HG03565 (cell line): ENCODE measurements around the gene FADD.
"Not testable (repeated sequence)": the region's sequence is repeated elsewhere in the genome, so short reads cannot be mapped to it uniquely, and the experiment has no call there.

Experiments used
- ATAC-seq: cut with Tn5 transposase; IDR thresholded peaks from one replicate; pipeline ENCODE4 v1.9.1; 2021; ENCODE audit warnings: mild to moderate bottlenecking, moderate library complexity; ENCODE audit not compliant: unreplicated experiment

The FADD gene

DNA sequence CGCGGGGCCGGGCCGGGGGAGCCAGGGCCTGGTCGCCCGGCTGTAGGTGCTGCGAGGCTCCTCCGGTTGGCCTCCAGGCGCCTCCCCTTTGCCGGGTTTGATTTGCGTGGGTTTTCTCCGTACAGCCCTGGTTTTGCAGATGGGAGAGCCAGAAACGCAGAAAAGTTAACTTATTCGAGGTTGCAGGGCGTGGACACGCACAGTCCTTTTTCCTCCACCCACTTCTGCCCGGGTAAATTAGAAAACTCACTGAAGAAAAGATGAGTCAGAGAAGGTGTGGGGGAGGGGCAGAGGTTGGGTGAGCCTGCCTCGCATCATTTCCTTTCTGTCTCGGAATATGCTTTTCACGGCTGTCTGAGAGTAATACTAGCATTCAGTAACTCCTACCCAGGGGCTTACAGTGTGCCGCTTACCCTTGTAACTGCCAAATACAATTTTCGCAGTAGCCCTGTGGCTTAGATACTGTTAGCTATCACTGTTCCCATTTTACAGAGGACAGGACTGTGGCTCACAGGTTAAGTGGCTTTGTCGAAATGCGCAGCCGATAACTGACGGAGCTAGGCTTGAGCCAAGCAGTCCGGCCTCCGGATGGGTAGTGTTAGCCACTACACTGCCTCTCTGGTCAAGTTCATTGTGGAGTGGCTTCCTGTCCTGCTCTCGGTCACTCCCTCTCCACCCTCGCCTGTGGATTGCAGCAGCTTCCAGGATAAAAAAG is 812 bp downstream of the FADD start:
- ATAC-seq: peak; percentile 9

DNA sequence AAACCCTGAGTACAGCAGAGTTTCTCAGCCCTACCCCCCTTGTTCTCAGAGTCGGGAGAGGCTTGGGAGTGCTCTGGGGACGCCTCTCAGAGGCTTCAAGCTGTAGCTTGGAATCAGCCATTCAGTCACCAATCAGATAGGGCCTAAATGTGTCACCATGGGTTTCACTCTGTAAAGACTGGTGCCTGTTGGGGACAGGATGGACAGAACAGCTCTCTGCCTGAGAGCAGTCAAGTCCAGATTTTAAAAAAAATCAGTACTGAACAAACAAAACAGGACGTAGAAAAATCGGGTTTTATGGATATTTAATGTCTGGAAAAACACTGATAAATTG is 1.3 kb downstream of the FADD start:
- no peak for ATAC-seq

DNA sequence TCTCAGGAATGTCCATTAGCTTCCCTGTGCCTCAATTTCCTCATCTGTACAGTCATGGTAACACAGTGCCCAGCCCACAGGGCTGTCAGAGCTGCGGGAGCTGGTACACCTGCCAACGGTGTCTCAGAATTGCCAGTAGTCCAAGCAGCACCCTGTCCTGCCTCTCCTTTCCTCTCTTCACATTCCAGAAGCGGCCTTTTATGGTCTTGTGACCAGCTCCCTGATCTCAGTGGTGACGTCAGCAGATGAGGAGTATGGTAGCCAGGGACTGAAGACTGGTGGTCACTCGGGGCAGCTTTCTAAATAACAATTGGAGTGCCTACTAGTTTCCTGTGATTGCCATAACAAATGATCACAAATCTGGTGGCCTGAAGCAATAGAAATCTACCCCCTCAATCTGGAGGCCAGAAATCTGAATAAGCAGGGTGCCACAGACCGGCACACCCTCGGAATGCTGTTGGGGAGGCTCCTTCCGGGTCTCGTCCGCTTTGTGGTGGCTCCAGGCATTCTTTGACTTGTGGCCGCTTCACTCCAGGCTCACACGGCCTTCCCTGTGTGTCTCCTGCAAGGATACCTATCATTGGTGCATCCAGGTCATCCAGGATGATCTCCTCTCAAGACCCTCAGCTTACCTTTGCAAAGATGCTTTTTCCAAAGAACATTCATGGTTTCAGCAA is 2.1 kb downstream of the FADD start:
- no peak for ATAC-seq

DNA sequence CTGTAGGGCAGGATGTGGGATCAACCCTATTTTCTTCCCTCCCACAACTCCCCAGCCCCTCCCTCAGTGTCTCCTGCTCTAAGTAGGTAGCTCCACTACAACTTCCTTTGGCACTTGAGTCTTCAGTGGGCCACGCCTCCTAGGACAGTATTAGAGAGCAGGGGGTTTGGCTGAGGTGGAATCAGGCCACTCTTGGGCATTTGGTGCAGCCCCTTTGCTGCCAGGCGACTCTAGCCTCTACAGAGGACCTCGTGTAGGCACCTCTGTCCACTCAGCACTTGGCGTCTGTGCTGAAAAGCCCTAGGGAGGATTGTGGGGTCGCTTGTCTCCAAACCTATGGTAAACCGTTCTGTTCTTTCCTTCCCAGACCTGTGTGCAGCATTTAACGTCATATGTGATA is 2.7 kb downstream of the FADD start:
- ATAC-seq: no peak

DNA sequence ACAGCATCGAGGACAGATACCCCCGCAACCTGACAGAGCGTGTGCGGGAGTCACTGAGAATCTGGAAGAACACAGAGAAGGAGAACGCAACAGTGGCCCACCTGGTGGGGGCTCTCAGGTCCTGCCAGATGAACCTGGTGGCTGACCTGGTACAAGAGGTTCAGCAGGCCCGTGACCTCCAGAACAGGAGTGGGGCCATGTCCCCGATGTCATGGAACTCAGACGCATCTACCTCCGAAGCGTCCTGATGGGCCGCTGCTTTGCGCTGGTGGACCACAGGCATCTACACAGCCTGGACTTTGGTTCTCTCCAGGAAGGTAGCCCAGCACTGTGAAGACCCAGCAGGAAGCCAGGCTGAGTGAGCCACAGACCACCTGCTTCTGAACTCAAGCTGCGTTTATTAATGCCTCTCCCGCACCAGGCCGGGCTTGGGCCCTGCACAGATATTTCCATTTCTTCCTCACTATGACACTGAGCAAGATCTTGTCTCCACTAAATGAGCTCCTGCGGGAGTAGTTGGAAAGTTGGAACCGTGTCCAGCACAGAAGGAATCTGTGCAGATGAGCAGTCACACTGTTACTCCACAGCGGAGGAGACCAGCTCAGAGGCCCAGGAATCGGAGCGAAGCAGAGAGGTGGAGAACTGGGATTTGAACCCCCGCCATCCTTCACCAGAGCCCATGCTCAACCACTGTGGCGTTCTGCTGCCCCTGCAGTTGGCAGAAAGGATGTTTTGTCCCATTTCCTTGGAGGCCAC is 3.3 kb downstream of the FADD start:
- ATAC-seq: no peak

DNA sequence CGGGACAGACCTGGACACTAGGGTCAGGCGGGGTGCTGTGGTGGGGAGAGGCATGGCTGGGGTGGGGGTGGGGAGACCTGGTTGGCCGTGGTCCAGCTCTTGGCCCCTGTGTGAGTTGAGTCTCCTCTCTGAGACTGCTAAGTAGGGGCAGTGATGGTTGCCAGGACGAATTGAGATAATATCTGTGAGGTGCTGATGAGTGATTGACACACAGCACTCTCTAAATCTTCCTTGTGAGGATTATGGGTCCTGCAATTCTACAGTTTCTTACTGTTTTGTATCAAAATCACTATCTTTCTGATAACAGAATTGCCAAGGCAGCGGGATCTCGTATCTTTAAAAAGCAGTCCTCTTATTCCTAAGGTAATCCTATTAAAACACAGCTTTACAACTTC is 3.9 kb downstream of the FADD start:
- no peak for ATAC-seq

DNA sequence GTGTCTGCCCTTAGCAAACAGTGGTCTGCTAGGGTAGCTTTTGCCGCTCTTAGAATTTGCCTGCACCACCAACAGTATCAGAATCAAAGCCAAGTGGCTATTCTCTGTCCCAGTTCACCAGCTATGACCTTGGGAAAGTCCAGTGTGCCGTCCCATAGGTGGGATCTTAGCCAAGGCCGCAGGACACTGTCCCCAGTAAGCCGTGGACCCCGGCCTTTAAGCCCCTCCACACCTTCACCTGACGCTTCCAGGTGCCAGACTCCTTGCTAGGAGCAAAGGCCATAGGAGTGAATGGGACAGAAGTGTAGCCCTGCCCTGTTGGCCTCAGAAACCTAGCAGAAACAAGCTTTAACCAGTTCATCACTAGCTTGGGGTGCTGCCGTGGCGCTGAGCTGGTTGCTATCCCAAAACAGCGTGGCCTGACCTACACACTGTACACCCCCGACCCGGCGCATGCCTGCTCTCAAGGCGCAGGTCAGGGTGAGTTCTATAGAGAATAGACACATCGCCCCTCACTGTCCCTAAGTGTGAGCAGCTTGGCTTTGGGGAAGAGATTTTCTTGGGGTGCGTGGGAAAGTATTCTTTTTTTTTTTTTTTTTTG is 4.5 kb downstream of the FADD start:
- no peak for ATAC-seq

DNA sequence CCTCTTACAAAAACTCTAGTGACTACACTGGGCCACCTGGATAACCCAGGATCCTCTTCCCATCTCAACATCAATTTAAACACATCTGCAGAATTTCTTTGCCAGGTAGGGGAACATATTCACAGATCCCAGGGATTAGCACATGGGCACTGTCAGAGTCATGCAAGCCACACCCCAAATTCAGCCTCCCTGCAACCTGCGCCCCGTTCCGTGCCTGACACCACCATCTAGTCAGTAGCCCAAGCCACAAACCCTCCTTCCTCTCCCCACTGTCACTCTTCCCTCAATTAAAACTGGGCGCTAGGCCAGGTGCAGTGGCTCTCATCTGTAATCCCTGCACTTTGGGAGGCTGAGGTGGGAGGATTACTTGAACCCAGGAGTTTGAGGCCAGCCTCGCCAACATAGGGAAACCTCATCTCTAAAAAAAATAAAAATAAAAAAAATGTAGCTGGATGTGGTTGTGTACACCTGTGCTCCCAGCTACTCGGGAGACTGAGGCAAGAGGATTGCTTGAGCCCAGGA is 6.4 kb downstream of the FADD start:
- ATAC-seq: no peak

DNA sequence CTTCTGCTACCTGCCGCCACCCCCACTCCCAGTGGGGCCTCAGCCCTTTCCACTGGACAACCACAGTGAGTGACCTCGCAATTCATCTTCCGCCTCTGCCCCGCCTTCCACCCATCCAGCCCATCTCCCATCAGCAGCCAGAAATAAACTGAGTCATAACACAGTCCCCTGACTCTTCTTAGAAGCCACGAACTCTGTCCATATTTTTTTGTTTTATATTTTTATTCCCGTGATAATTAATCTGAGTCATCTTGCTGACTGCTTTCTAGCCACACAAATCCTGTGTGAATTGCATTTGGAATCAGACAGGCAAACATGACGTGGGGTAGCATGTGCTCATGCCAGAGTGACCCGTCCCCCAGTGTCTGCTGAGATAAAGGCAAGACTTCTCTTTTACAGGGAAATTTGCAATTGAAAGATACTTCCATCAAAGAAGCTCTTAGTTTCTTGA is 7.0 kb downstream of the FADD start:
- no peak for ATAC-seq

DNA sequence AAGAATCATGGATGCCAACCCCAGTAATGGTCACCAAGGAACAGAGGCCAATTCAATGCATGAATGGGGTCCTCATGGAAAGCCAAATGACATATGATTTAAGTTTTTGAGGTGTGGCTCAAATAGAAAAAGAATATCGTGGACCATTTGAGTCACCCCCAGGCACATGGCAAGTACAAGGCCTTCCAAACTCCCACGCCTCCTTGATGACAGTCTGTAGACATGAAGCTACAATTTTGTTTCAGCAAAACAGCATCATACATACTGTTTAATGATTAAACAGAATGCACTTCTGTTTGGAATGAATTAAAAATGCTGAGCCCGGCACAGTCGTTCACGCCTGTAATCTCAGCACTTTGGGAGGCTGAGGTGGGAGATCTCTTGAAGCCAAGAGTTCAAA is 7.4 kb downstream of the FADD start:
- ATAC-seq: no peak

DNA sequence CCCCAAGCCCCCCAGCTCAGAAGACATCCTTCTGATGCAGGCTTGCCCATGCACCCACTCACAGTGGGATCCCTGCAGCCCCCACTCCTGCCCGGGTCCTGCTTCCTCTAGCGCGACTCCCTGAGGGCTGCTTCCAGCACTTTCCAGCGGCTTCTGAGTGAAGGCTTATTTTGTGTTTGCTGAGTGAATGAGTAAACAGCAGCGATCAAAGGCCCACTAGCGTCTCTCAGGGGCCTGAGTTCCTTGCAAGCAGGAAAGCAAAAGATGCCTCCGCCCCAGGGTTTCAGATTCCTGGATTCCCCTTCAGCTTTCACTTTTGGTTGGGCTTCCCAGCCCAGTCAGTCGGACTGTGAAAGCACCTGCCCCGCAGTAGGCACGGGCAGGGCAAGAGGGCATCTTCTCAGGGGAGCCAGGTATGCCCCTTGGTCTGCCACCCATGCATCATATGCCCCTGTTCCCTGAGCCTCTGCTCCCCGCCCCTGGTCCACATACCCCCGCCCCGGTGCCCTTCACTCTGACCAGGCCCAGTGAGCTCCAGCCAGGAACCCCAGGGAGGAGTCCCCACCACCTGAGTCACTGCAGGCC is 9.2 kb downstream of the FADD start:
- ATAC-seq: no peak

DNA sequence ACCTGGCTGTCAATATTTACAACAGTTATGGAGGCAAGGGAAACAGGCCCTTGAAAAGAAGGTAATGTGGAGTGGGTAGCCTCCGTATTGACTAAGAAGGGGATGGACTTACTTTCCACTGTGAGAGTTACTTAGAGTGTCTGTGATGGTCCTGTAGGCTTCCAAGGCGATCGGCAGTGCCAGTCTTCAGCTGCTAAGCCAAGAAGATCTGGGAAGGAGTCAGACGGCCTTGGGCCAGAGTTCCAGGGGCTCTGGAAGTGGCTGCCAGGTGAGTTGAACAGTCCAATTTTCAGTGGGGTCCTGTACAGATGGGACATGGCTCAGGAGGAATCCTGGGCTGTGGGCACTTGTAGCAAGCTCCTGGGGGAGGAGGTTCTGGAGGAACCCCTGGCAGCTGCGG is 14.3 kb downstream of the FADD start:
- ATAC-seq: not testable (repeated sequence)

DNA sequence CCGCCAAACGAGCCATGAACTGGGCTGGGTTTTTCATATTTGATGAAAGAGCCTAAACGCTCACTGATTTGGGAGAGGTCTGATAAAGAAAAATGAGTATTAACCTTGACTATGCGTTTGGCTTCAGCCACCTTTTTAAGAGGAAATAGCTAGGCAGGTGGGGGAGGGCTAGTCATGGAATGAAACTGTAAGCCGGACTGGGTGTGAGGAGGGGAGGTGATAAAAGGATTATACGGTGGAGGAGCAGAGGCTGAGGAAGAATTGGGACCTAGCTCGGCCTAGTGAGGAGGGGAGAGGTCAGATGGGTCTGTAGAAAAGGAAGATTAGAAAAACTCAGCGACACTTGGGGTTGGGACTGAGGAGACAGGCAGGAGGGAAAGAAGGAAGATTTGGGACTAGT is 15.0 kb downstream of the FADD start:
- ATAC-seq: not testable (repeated sequence)

DNA sequence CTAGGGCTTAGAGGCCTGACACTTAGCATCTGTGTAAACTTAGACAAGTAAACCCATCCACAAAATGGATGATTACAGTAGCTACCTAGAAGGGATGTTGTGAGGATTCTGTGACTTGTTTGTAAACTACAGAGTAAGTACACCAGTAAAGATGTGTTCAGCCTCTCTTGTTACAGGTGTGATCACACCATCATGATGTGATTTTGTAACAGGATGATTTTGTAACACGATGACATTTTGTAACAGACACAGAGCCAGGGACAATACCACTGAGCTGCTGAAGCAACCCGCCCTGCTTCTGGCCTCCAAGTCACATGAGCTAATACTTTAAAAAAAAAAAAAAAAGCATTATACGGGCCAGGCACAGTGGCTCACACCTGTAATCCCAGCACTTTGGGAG is 17.0 kb downstream of the FADD start:
- ATAC-seq: no peak

DNA sequence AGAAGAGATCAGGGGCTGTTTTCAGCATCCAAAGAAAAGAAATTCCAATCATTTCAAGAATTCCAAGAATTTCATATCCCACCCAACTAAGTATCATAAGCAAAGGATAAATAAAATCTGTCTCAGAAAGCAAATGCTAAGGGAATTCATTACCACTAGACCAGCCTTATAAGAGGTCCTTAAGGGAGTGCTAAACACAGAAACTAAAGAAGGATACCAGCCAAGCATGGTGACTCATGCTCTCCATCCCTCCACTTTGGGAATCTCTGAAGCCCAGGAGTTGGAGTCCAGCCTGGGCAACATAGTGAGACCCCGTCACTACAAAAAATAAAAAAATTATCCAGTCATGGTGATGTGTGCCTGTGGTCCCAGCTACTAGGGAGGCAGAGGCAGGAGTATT is 17.8 kb downstream of the FADD start:
- no peak for ATAC-seq

DNA sequence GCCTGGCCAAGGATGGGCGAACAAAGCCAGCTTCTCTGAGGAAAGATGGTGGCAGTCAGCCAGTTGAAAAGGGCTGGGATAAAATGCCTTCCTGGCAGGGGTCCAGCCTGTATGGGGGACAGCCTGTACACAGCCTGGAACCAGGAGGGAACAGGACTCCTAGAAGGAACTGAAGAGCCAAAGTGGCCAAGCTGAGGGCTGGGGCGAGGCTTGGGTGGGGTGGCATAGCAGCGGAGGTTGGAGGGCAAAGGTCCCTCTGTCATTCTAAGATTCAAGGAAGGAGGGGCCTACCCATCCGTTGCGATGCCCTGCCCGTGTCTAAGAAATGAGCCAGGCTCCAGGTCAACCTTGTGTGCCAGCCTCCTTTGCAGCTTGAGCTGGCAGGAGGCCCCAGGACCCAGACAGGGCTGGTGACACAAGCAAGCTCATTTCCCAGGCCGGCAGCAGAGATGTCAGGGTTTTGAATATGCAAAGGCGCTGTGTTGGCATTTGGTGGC is 22.6 kb downstream of the FADD start:
- ATAC-seq: no peak

DNA sequence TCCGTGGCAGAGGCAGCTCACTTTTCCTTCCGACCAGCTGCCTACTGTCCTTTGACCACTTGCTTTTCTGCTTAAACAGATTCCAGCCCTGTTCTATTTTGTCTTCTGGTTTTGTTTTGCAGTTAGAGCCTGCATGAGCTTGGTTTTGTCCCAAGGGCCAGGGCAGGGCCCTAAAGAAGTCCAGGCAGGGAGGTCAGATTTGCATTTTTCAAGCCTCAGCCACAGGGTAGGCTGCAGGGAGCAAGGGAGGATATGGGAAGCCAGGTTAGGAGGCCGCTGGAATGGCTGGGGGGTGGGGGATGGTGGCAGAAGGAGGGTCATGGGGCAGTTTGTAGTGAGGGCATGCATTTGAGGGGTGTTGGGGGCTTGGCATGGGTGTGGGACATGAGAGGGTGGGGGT is 23.1 kb downstream of the FADD start:
- ATAC-seq: no peak

DNA sequence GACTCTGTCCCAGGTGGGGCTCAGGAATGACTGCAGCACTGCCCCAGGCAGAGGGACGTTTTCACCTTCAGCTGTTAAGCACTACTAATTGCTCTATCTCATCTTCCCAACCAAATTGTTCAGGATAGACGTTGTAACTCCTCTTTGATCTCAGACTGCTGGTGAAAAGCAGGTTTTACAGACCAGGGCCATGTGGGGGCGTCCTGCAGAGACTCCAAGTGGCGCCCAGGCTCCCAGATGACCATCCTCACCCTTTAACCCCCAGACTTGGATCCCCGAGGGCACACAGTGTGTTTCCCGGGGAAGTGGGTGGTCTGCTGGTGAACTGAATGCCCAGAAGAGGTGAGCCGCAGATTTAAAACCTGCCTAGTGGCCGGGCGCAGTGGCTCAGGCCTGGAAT is 23.9 kb downstream of the FADD start:
- ATAC-seq: no peak

DNA sequence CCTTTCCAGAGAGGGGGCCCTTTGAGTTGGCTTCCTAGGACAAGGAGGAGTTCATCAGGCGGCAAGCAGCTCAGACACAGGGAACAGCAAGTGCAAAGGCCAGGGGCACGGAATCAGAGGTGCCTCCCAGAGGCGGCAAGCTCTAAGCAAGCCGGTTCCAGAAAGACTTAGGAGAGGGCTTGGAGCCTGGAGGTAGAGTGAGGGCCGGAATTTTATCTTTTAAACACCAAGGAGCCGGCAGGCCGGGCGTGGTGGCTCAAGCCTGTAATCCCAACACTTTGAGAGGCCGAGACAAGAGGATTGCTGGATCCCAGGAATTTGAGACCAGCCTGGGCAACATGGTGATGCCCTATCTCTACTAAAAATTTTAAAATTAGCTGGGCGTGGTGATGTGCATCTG is 26.6 kb downstream of the FADD start:
- no peak for ATAC-seq

DNA sequence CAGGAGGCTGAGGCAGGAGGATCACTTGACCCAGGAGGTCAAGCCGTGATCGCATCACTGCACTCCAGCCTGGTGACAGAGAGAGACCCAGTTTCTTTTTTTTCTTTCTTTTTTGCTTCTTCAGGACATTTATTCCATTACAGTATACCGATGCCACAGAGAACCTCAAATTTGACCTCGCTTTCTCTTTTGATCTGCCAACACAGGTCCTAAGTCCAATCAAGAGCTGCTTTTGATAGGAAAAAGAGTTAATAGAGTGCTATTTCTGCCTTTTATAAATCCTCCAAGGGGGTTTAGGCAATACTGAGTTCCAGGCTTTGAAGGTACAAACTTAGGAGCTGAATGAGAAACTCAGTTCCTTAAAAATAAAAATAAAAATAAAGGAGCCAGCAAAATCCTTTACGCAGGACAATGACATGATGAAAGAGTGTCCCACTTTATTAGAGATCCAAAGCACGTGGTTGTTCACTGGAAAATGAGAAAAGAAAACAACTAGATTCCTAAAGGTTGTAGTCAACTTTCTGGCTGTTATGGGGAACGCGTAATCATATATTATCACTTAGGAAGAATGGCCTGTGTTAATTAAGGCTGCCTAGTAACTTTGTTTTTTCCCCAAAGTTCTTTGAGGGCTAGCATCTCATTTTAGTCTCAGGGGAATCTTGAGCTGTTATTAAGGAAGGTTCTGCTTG is 27.2 kb downstream of the FADD start:
- ATAC-seq: no peak
